ENCODE results near the gene SDK1.

SDK1 gene

DNA sequence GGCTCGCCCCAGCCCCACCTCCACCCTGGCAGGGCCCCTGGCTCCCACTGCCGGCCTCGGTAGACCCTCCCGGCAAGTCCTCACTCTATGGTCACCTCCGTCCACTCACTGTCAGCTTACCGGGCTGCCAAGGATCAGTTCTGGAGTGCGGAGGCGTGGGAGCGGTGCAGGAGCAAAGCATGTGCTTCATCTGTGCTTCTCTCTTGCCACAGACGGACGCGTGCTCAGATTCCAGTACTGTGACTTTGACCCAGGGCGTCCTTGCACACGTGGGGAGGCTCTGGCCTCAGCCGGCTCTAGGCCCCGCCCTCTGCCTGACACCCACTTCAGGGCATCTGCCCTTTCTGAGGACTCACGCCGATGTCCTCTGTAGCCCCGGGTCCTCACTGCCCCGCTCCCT is 833.6 kb downstream of the SDK1 start:
- DNase-seq (ENCODE audit: low read depth) = no peak
- TF ChIP-seq, protein P1, sequence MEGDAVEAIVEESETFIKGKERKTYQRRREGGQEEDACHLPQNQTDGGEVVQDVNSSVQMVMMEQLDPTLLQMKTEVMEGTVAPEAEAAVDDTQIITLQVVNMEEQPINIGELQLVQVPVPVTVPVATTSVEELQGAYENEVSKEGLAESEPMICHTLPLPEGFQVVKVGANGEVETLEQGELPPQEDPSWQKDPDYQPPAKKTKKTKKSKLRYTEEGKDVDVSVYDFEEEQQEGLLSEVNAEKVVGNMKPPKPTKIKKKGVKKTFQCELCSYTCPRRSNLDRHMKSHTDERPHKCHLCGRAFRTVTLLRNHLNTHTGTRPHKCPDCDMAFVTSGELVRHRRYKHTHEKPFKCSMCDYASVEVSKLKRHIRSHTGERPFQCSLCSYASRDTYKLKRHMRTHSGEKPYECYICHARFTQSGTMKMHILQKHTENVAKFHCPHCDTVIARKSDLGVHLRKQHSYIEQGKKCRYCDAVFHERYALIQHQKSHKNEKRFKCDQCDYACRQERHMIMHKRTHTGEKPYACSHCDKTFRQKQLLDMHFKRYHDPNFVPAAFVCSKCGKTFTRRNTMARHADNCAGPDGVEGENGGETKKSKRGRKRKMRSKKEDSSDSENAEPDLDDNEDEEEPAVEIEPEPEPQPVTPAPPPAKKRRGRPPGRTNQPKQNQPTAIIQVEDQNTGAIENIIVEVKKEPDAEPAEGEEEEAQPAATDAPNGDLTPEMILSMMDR (IDR thresholded peaks at IDR 0.05; ENCODE audit: insufficient read depth, low read depth, low read length, missing control alignments) = no peak

DNA sequence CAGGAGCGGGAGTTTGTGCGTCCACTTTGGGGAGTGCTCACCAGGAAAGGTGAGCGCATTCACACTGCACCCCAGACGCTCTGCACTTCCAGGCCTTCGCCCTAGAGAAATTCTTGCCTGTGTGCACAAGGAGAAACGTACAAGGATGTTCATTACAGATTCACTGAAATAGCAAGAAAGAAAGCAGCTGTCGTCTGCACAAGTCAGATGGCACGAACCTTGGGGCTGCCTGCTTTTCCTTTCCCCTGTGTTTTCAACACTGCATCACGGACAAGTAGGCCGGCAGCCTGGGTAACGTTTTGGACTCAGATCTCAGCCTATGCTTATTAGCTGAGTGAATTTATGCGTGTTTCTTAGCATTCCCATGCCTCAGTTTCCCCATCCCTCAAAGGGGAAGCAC is 834.2 kb downstream of the SDK1 start:
- DNase-seq (ENCODE audit: low read depth) = no peak
- TF ChIP-seq, protein P1 (IDR thresholded peaks at IDR 0.05; ENCODE audit: insufficient read depth, low read depth, low read length, missing control alignments) = no peak
- no peak overlapping the region for H3K4me3 ChIP-seq (ENCODE audit: low read depth, low read length)

More for the DNA sequence above, 833.6 kb downstream of the SDK1 start:
- H3K4me3 ChIP-seq (ENCODE audit: low read depth, low read length) = no peak overlapping the region

DNA sequence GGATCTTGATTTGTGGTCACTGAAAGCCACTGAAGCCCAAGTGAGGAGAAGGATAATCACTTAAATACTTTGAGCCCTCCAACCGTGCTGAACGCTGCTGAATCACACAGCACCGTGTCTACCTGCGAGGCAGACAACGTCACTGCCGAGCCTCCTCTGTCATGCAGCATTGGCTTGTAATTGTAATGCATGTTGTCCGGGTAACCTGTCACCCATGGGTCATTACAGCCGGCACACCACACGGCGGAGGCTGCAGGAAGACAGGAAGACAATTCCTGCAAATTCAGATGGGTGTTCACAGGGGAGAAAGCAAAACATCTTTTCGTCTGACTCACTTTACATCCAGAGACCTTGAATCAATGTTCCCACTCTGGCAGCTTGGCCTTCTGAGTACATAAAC is 835.0 kb downstream of the SDK1 start:
- TF ChIP-seq, protein P1 (IDR thresholded peaks at IDR 0.05; ENCODE audit: insufficient read depth, low read depth, low read length, missing control alignments) = no peak

DNA sequence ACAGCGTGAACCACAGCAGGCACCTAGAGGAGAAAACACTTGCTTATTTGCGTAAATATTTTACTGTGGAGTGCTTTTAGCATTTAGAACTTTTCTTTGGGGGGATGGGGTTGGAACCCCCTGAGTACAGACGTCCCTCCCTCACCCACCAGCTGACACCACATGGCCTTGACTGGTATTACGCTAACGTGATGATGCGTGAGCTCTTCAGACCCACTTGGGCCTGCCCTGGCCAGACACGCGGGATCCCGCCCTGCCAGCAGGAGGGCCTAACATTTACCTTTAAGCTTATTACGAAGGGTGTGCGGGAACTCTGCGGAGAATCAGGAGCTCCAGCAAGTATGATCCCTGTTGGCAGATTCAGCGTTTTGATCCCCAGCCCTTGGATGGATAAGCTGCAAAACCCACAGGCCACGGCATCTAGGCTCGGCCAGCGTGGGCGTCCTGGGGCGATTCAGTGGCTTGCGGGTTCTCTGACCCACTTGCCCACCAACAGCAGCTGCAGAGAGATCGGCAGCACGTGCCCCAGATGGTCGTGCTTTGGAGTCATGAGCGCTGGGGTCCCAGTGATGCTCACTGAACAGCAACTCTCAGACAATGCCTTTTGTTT is 835.6 kb downstream of the SDK1 start:
- no peak overlapping the region for H3K4me3 ChIP-seq (ENCODE audit: low read depth, low read length)
- no peak for DNase-seq (ENCODE audit: low read depth)
- TF ChIP-seq, protein P1 (IDR thresholded peaks at IDR 0.05; ENCODE audit: insufficient read depth, low read depth, low read length, missing control alignments) = no peak

More for the DNA sequence above, 835.0 kb downstream of the SDK1 start:
- no peak overlapping the region for H3K4me3 ChIP-seq (ENCODE audit: low read depth, low read length)
- no peak for DNase-seq (ENCODE audit: low read depth)

DNA sequence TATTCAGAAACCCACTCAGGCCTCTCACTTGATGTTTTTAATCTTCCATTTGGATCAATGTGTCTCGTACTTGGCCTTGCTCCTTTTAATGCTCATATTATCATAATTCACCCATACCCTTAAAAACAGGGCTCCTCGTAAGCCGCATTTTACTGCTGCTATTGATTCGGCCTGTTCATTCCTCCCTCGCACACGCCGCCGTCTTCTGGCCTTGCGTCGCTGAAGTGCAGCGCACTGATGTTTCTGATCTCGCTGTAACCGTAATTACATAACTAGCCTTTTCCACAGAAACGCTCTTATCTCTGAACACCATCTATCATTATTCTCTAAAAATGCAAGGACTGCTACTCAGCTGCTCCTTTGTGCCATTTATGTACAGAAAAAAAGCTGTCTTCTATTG is 836.5 kb downstream of the SDK1 start:
- H3K4me3 ChIP-seq (ENCODE audit: low read depth, low read length) = no peak overlapping the region
- TF ChIP-seq, protein P1 (IDR thresholded peaks at IDR 0.05; ENCODE audit: insufficient read depth, low read depth, low read length, missing control alignments) = no peak
- no peak for DNase-seq (ENCODE audit: low read depth)

DNA sequence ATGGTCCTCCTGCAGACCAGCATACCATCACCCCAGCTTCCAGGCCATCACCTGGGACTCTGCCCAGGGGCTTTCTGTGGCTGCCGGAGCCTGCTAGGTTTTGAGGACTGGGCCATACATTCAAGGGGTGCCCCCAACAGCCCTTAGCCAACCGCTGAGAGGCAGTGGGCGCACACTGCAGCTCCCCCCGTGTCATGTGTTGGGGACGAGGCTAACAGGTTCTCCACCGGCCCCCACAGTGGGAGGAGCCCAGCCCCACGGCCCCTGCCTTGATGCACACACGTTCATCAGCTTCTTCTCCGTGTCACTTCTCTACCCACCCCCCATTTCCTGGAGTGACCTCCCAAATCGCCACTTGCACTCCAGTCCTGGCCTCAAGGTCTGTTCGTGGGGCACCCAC is 837.8 kb downstream of the SDK1 start:
- H3K4me3 ChIP-seq (ENCODE audit: low read depth, low read length) = no peak overlapping the region
- DNase-seq (ENCODE audit: low read depth) = no peak
- TF ChIP-seq, protein P1 (IDR thresholded peaks at IDR 0.05; ENCODE audit: insufficient read depth, low read depth, low read length, missing control alignments) = no peak
